SW 1271 (cell line): ENCODE results near the gene PRXL2A.
"Not testable (repeated sequence)": the region's sequence is repeated elsewhere in the genome, so short reads cannot be mapped to it uniquely, and the experiment has no call there.

Experiments used
- DNase-seq, 2 experiments: peaks; one replicate each; lab custom pipeline; 2025; lab: John Stamatoyannopoulos, UW

Gene PRXL2A

GRCh38 chr10:80408242-80409101, at the start of gene PRXL2A:
PRXL2A (plus strand) TSS chr10:80408551; CDS start chr10:80420468, 11,917 bp downstream.
- DNase-seq: peak; percentile 17 to 38

GRCh38 chr10:80358925-80359324, 49.4 kb upstream of the PRXL2A start:
- DNase-seq: not testable (repeated sequence)

- no peak for DNase-seq
Observed at GRCh38 chr10:80359644-80360043, 48.7 kb upstream of the PRXL2A start.

- no peak for DNase-seq
Observed at GRCh38 chr10:80365510-80365909, 42.8 kb upstream of the PRXL2A start.

GRCh38 chr10:80371467-80371866, 36.9 kb upstream of the PRXL2A start:
- no peak for DNase-seq

- no peak for DNase-seq
Observed at GRCh38 chr10:80372675-80373074, 35.7 kb upstream of the PRXL2A start.

- no peak for DNase-seq
Observed at GRCh38 chr10:80373502-80373901, 34.8 kb upstream of the PRXL2A start.

- DNase-seq: no peak
Observed at GRCh38 chr10:80379701-80380100, 28.6 kb upstream of the PRXL2A start.

- no peak for DNase-seq
Observed at GRCh38 chr10:80380185-80380584, 28.2 kb upstream of the PRXL2A start.

- peak in 1 of 2 experiments; percentile 12 for DNase-seq
Observed at GRCh38 chr10:80382989-80383388, 25.4 kb upstream of the PRXL2A start.

GRCh38 chr10:80390740-80391139, 17.6 kb upstream of the PRXL2A start:
- no peak for DNase-seq

- no peak for DNase-seq
Observed at GRCh38 chr10:80392250-80392649, 16.1 kb upstream of the PRXL2A start.

- DNase-seq: no peak
Observed at GRCh38 chr10:80394358-80394916, 13.9 kb upstream of the PRXL2A start.

- DNase-seq: no peak
Observed at GRCh38 chr10:80397014-80397413, 11.3 kb upstream of the PRXL2A start.

GRCh38 chr10:80400136-80400804, 8.1 kb upstream of the PRXL2A start:
- DNase-seq: no peak

- DNase-seq: no peak
Observed at GRCh38 chr10:80405035-80405434, 3.3 kb upstream of the PRXL2A start.

GRCh38 chr10:80405626-80406025, 2.7 kb upstream of the PRXL2A start:
- no peak for DNase-seq

GRCh38 chr10:80406204-80406603, 2.1 kb upstream of the PRXL2A start:
- DNase-seq: no peak

- DNase-seq: peak in 1 of 2 experiments; percentile 38
Observed at GRCh38 chr10:80407812-80408241, 524 bp upstream of the PRXL2A start.

- no peak for DNase-seq
Observed at GRCh38 chr10:80409121-80409520, 770 bp downstream of the PRXL2A start.

GRCh38 chr10:80410122-80410521, 1.8 kb downstream of the PRXL2A start:
- DNase-seq: no peak

GRCh38 chr10:80410578-80411145, 2.3 kb downstream of the PRXL2A start:
- no peak for DNase-seq

- DNase-seq: no peak
Observed at GRCh38 chr10:80411267-80411668, 2.9 kb downstream of the PRXL2A start.
